Keratinocyte (primary cell): ENCODE measurements around the gene IPO11. TPM values are rescaled to one million over a fixed set of nuclear protein-coding genes. Genes with fewer than 3 reads are reported as not detected.

Experiments used
- DNase-seq: peaks from one replicate; pipeline ENCODE4 v3.0.0-alpha.2; 2011; ENCODE audit warnings: low read depth, missing footprints, low spot score
- FAIRE-seq: peaks from 2 replicates; lab custom pipeline; 2011; peaks lifted over from hg19 to GRCh38; lab: Jason Lieb, UNC
- H2AFZ ChIP-seq: 2 replicates; pipeline ENCODE4 v1.6.0; 2012; ENCODE audit warnings: low read length, control low read depth, inconsistent platforms; ENCODE audit not compliant: control insufficient read depth
- H3K27ac ChIP-seq: 2 replicates; pipeline ENCODE4 v1.5.1; 2011; ENCODE audit warnings: low read length; ENCODE audit not compliant: control insufficient read depth, insufficient read depth
- H3K27me3 ChIP-seq: 3 replicates; pipeline ENCODE4 v1.6.0; 2011; ENCODE audit warnings: low read length; ENCODE audit not compliant: control insufficient read depth, insufficient read depth; ENCODE audit errors: extremely low read depth
- H3K36me3 ChIP-seq, 2 experiments: 2 replicates in 1 of 2; 3 replicates in 1 of 2; pipeline ENCODE4 v1.5.1; 2011; ENCODE audit warnings: low read length in 2 of 2, mild to moderate bottlenecking in 1 of 2; ENCODE audit not compliant: control insufficient read depth in 2 of 2, insufficient read depth in 2 of 2; ENCODE audit errors: extremely low read depth in 1 of 2
- H3K4me1 ChIP-seq: 3 replicates; pipeline ENCODE4 v1.5.1; 2011; ENCODE audit warnings: low read length; ENCODE audit not compliant: control insufficient read depth, insufficient read depth; ENCODE audit errors: extremely low read depth
- H3K4me2 ChIP-seq: 3 replicates; pipeline ENCODE4 v1.6.0; 2011; ENCODE audit warnings: low read depth, low read length; ENCODE audit not compliant: control insufficient read depth, insufficient read depth; ENCODE audit errors: extremely low read depth
- H3K4me3 ChIP-seq, 3 experiments: fragments of 200-600 bp in 1 of 3; sonication (generic) in 1 of 3; 2 replicates in 2 of 3; 3 replicates in 1 of 3; pipeline ENCODE4 v1.5.1; 2011 to 2016; ENCODE audit warnings: low read length in 3 of 3, mild to moderate bottlenecking in 3 of 3, control low read depth in 2 of 3, inconsistent platforms in 1 of 3, low read depth in 1 of 3, mixed read lengths in 1 of 3, mixed run types in 1 of 3, moderate library complexity in 1 of 3; ENCODE audit not compliant: control insufficient read depth in 2 of 3, insufficient read depth in 2 of 3; ENCODE audit errors: extremely low read depth in 1 of 3
- H3K79me2 ChIP-seq: 2 replicates; pipeline ENCODE4 v1.6.0; 2012; ENCODE audit warnings: low read length; ENCODE audit not compliant: control insufficient read depth, insufficient read depth
- H3K9ac ChIP-seq: 3 replicates; pipeline ENCODE4 v1.6.0; 2011; ENCODE audit warnings: low read length; ENCODE audit not compliant: control insufficient read depth, insufficient read depth; ENCODE audit errors: extremely low read depth
- H3K9me1 ChIP-seq: 3 replicates; pipeline ENCODE4 v1.6.0; 2011; ENCODE audit warnings: low read length; ENCODE audit not compliant: control insufficient read depth, insufficient read depth; ENCODE audit errors: extremely low read depth
- H3K9me3 ChIP-seq: 2 replicates; pipeline ENCODE4 v1.5.1; 2012; ENCODE audit warnings: low read depth, low read length; ENCODE audit not compliant: control insufficient read depth
- H4K20me1 ChIP-seq: 3 replicates; pipeline ENCODE4 v1.6.0; 2011; ENCODE audit warnings: low read length; ENCODE audit not compliant: control insufficient read depth, insufficient read depth; ENCODE audit errors: extremely low read depth
- CTCF ChIP-seq, 3 experiments: IDR thresholded peaks in 1 of 3; conservative IDR thresholded peaks in 1 of 3; optimal IDR thresholded peaks in 1 of 3; 2 replicates in 2 of 3; 3 replicates in 1 of 3; pipeline versions ENCODE3 to v1.5.1; 2011; ENCODE audit warnings: low read length in 3 of 3, mild to moderate bottlenecking in 3 of 3, moderate library complexity in 2 of 3, control low read depth in 1 of 3, inconsistent platforms in 1 of 3; ENCODE audit not compliant: insufficient read depth in 2 of 3; ENCODE audit errors: extremely low read depth in 1 of 3
- EZH2 ChIP-seq: IDR thresholded peaks from one replicate; pipeline ENCODE4 v1.6.1; 2012; ENCODE audit warnings: inconsistent platforms, mild to moderate bottlenecking, low read length, moderate library complexity
- dilution Hi-C: fragments of 300-500 bp; cut with MboI; formaldehyde crosslinking; loops from one replicate; pipeline ENCODE4 v1.7.0; 2020; ENCODE audit warnings: low sequenced_read_pairs; ENCODE audit not compliant: extremely low pct_ligation_motif_present
- polyA plus RNA-seq, 5 experiments: library from polyadenylated mRNA; depleted of rRNA in 3 of 5; stranded (reverse) in 3 of 5; stranded (forward) in 1 of 5; unstranded in 1 of 5; fragments of >200 nt; gene quantifications; 1 replicate in 1 of 5; 2 replicates in 3 of 5; 3 replicates in 1 of 5; pipeline versions ENCODE4 v1.2.1 to v1.2.3, GENCODE V29; 2011 to 2012; ENCODE audit warnings: missing spikeins in 2 of 5, low read depth in 1 of 5, low replicate concordance in 1 of 5

Gene IPO11
- polyA plus RNA-seq, 1 donor (not counting 4 experiments of a cell fraction or from before 2014, with no cell fraction given), result 34.7 TPM

- no peak for FAIRE-seq
- Histone ChIP-seq H3K27me3 (no peaks in the 10 kb centered on the region), H3K79me2 (no peaks in the 10 kb centered on the region), H2AFZ (no peak overlapping the region), H3K9ac (no peak overlapping the region), H3K4me1 (no peaks in the 10 kb centered on the region), H3K27ac (no peak overlapping the region), H4K20me1 (no peaks in the 10 kb centered on the region), H3K4me2 (no peak overlapping the region), H3K4me3 (no peak overlapping the region), H3K36me3 (peaks cover 0 to 2% of the 10 kb centered on the region in 2 experiments), H3K9me1 (no peaks in the 10 kb centered on the region), H3K9me3 (no peaks in the 10 kb centered on the region)
- DNase-seq, result no peak
- dilution Hi-C loops, result no loop called here
- TF ChIP-seq EZH2 (no peak), CTCF (optimal IDR thresholded peaks at IDR 0.05 in 1 of 3, IDR thresholded peaks at IDR 0.05 in 1 of 3, conservative IDR thresholded peaks at IDR 0.05 in 1 of 3; ENCODE audit: extremely low read depth in 1 of 3, insufficient read depth in 2 of 3, low read length in 3 of 3) (no peak)
These were observed 219.5 kb downstream of the IPO11 start for GRCh38 chr5:62631909-62632580.

- Histone ChIP-seq H3K9ac (no peak overlapping the region), H3K27ac (no peak overlapping the region), H3K4me2 (no peak overlapping the region), H3K9me3 (no peaks in the 10 kb centered on the region), H3K27me3 (no peaks in the 10 kb centered on the region), H3K9me1 (no peaks in the 10 kb centered on the region), H3K79me2 (no peaks in the 10 kb centered on the region), H3K4me3 (no peak overlapping the region), H3K4me1 (no peaks in the 10 kb centered on the region), H3K36me3 (no peaks in the 10 kb centered on the region), H2AFZ (no peak overlapping the region), H4K20me1 (no peaks in the 10 kb centered on the region)
- TF ChIP-seq CTCF (optimal IDR thresholded peaks at IDR 0.05 in 1 of 3, IDR thresholded peaks at IDR 0.05 in 1 of 3, conservative IDR thresholded peaks at IDR 0.05 in 1 of 3; ENCODE audit: extremely low read depth in 1 of 3, insufficient read depth in 2 of 3, low read length in 3 of 3) (no peak), EZH2 (no peak)
- DNase-seq, result no peak
- dilution Hi-C loops, result no loop called here
- FAIRE-seq, result no peak
These were observed 220.7 kb downstream of the IPO11 start for GRCh38 chr5:62633243-62633642.
